HG02870 (cell line): ENCODE measurements around the gene LETMD1.
A peak's percentile ranks its signal among the peaks of the same experiment; 100 is the strongest.
"Not testable (repeated sequence)": the region's sequence is repeated elsewhere in the genome, so short reads cannot be mapped to it uniquely, and the experiment has no call there.

Experiments used
- ATAC-seq: cut with Tn5 transposase; IDR thresholded peaks from one replicate; pipeline ENCODE4 v1.9.1; 2021; ENCODE audit warnings: mild to moderate bottlenecking, moderate library complexity; ENCODE audit not compliant: unreplicated experiment

The LETMD1 gene

DNA sequence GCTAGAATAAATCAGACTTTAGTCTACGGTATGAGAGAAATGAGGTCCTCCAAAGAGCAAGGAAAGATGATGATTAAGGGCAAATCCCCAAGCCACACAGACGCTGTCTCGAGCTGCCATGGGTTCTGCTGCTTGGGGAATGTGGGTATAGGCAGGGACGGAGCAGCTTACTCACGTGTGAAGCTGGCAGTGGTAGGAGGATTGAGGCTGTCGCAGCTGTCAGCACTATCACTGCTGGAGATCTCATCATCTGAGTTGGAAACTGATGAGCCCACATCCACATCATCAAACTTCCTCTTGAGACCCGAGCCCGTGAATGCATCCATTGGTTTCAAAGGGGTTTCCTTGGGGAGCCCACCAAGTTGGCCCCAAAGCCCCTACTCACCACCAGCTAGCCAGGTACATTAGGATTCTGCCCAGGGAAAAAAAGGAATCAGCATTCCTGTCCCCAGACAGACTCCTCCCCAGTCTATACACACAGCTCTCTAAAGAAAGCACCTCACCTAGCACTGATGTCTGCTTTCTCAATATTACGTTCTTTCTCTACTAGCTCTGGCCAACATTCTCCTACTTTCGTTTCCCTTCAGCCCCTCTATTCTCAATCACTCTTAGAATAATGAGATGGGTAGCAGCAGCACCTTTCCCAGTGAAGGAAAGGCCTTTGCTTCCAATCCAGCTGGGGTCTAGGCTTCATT lies 28.3 kb downstream of the LETMD1 start:
- no peak for ATAC-seq

DNA sequence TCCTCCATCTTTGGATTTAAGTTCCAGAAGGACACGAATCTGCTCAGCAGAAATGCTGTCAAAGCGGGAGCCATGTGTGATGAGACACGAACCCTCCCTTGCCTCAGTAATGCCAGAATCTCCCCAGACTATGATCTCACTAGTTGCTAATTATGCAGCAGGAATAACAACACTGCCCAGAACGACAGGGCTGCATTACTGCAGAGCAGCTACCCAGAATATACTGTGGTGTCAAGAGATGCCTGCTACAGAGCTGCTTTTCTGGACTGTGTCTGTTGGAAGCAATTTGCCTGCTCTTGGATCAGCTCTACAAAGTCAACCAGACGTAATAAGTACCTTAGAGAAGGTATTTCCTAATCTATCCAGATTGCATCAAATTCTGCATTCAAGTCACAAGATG lies 29.8 kb downstream of the LETMD1 start:
- ATAC-seq, result no peak

GRCh38 chr12:51078346-51078745 lies 30.2 kb downstream of the LETMD1 start:
- not testable (repeated sequence) for ATAC-seq

- not testable (repeated sequence) for ATAC-seq
Measured at GRCh38 chr12:51078866-51079265, 30.7 kb downstream of the LETMD1 start.

GRCh38 chr12:51080136-51080535 lies 32.0 kb downstream of the LETMD1 start:
- no peak for ATAC-seq

DNA sequence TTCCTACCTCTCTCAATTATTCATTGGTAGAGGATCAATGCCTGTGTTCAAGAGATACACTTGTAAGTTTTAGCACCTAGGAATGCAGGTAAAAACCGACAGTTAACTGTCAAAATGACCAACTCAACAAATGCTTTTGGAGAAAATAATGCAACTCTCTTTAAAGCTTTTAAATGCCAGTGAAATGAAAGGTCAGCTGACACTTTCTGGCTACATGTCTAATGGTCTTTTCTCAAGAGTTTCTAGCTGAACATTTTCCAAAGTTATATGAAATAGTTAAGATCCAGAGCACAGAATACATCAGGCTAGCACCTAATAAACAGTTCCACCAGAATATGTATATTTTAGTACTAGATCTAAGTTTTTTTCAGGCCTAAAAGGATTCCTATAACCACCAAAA lies 33.3 kb downstream of the LETMD1 start:
- no peak for ATAC-seq

DNA sequence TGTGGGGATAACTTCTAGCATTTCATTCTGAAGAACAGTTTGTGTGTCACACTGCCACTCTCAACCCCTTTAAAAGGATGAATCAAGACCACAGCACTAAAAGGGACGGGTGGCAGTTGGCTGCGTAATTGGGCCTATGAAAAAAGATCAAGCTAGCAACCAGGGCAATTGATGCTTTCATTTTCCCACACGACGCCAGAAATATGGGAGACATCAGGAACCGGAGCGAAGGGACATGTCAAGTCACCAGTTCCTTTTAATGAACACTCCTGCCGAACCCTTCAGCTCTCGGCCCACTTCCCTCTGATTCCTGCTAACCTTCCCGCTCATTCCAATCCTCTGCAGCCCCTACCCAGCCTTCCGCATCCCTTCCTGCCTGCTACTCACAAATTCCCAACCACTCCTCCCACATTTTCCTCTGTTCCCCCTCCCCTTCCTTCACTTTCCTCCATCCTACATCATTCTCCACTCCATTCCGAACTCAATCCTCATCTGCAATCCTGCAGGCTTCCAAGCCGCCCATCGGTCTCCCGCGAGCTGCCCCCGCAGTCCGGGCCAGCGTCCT lies 34.5 kb downstream of the LETMD1 start:
- no peak for ATAC-seq

DNA sequence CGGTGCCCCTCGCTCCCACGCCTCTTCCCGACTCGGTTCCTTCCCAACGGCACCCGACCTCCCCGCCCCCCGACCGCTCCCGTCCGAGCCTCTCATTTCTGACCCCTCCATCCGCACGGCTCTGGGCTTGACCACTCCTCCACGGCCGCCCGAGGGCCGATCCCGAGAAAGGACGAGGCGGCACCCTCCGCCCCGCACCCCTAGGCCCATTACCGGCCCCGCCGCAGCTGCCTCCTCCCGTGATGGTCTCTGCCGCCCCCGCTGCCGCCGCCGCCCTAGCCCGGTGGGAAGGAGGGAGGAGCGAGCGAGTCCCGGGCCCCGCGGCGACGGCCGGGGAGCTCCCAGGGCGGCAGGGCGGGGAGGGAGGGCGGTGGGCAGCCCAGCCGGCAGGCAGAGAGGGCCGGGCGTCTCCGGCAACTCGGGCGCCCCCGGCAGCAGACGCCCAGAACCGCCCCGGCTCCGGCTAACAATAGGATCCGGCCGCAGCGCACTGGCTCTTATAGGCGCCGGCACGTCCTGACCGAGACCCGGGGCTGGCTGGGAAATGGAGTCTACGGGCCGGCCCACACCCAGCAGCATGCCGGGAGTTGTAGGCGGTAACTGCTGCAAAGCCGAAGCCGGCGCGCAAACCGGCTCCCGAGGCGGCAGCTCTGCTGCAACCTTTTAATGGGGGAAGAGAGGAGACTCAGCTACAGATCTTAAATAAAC lies 35.2 kb downstream of the LETMD1 start, which contains the start of gene CSRNP2:
Gene CSRNP2, minus strand, starts transcription at position 471 of the 708 bp plus-strand sequence. CDS start 7,035 bp downstream, outside the sequence.
- peak; percentile 96 for ATAC-seq

- ATAC-seq, result no peak
Measured at GRCh38 chr12:51085757-51086156, 37.6 kb downstream of the LETMD1 start.

DNA sequence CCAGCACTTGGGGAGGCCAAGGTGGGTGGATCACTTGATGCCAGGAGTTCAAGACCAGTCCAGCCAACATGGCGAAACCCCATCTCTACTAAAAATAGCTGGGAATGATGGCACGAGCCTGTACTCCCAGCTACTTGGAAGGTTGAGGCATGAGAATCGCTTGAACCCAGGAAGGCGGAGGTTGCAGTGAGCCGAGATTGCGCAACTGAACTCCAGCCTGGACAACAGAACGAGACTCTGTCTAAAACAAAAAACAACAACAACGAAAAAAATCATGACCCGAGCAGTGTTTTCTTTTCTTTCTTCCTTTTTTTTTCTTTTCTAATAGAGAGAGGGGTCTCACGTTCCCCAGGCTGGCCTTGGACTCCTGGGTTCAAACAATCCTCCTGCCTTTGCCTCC lies 38.8 kb downstream of the LETMD1 start:
- no peak for ATAC-seq

DNA sequence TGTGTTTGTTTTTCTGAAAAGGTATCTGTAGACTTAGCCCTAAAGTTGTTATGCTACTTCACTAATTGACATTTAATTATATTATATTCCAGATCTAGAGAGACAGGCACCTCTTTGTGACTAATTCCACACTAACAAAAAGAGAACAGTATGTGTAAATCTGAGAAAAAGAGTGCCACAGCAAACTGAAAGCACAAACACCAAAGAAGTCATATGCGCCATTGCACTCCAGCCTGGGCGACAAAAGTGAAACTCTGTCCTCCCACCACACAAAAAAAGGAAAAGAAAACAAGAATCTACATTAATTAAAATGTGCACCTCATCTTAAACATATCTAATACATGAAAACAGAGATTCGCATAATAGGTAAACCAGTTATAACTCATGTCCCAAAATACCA lies 39.7 kb downstream of the LETMD1 start:
- no peak for ATAC-seq

DNA sequence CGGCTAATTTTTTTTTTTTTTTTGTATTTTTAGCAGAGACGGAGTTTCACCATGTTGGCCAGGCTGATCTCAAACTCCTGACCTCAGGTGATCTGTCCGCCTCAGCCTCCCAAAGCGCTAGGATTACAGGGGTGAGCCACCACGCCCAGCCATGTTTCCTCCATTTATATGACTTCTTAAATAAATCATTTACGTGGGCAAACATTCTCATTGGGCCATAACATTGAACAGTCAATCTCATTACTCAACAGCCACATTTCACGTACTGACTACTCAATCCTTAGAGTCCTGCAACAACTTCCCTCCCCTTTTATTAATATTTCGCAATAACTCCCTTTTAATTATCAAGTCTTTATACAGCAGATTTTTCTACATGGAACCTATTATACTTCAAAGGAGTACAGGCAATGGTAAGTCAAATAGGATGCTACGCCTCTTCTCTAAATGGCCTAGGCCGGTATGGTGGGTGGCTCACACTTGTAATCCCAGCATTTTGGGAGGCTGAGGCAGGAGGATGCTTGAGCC lies 42.6 kb downstream of the LETMD1 start:
- ATAC-seq, result no peak

GRCh38 chr12:51098611-51099010 lies 50.5 kb downstream of the LETMD1 start:
- ATAC-seq, result no peak

GRCh38 chr12:51103977-51104376 lies 55.9 kb downstream of the LETMD1 start:
- ATAC-seq, result no peak

GRCh38 chr12:51108136-51108535 lies 60.0 kb downstream of the LETMD1 start:
- no peak for ATAC-seq
